AG09319 (cell line): ENCODE measurements around the gene TMEM54.

ENCODE experiments used
- DNase-seq: peaks from one replicate; pipeline ENCODE4 v3.0.0-alpha.2; 2010; ENCODE audit warnings: low read depth; ENCODE audit errors: extremely low read depth
- TF ChIP-seq, protein P1 (sequence below): IDR thresholded peaks from 2 replicates; pipeline ENCODE4 v1.5.1; 2011; ENCODE audit warnings: low read depth, mild to moderate bottlenecking, inconsistent platforms, low read length, moderate library complexity

Gene TMEM54

DNA sequence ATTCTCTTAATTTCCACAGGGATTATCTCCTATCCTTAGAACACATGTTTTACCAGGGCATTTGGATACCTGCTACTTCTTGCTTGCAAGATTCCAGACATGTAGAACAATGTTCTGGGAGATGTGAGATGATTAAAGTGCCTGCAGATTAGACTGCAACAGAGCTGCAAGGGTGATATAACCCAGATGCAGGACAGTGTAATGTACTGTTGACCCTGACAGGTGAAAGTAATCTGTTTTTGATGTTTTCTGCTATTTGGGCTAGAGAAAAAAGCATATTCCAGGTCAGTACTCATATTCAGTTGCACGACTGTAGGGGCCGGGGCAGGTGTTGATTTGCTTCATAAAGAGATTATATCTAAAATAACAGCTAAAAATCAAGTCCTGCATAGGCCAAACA lies 27.1 kb upstream of the TMEM54 start:
- DNase-seq: no peak
- TF ChIP-seq, protein P1, sequence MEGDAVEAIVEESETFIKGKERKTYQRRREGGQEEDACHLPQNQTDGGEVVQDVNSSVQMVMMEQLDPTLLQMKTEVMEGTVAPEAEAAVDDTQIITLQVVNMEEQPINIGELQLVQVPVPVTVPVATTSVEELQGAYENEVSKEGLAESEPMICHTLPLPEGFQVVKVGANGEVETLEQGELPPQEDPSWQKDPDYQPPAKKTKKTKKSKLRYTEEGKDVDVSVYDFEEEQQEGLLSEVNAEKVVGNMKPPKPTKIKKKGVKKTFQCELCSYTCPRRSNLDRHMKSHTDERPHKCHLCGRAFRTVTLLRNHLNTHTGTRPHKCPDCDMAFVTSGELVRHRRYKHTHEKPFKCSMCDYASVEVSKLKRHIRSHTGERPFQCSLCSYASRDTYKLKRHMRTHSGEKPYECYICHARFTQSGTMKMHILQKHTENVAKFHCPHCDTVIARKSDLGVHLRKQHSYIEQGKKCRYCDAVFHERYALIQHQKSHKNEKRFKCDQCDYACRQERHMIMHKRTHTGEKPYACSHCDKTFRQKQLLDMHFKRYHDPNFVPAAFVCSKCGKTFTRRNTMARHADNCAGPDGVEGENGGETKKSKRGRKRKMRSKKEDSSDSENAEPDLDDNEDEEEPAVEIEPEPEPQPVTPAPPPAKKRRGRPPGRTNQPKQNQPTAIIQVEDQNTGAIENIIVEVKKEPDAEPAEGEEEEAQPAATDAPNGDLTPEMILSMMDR: no peak

DNA sequence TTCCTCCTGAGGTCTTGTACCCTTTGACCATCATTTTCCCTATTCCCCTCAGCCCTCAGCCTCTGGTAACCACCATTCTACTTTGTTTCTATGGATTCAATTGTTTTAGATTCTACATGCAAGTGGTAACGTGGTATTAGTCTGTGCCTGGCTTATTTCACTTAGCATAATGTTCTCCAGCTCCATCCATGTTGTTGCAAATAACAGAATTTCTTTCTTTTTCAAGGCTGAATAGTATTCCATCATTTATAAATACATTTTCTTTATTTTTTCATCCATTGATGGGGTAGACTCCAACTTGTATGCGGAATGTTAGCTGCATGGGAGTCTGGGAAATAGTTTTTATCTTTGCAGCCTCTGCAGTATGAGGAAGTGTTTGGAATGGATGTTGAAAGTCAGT lies 26.3 kb upstream of the TMEM54 start:
- TF ChIP-seq, protein P1: no peak
- DNase-seq: no peak

DNA sequence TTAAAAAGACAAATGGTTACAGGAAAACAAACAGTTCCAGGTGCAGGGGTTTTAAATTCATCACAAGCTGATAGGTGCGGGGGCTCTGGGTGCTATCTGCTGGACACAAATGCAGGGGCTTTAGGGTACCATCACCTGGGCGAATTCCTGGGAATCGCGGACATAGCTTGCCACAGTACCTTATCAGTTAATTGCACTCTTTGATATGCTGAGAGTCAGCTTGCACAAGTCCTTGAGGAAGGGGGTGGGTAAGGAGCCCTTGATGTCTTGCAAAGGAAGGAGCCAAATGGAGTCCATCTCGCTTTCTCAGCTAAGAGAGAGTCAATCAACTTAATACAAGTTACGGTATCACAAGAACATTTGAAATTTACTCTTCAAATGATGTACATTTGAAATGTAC lies 25.4 kb upstream of the TMEM54 start:
- TF ChIP-seq, protein P1: no peak
- DNase-seq: no peak

DNA sequence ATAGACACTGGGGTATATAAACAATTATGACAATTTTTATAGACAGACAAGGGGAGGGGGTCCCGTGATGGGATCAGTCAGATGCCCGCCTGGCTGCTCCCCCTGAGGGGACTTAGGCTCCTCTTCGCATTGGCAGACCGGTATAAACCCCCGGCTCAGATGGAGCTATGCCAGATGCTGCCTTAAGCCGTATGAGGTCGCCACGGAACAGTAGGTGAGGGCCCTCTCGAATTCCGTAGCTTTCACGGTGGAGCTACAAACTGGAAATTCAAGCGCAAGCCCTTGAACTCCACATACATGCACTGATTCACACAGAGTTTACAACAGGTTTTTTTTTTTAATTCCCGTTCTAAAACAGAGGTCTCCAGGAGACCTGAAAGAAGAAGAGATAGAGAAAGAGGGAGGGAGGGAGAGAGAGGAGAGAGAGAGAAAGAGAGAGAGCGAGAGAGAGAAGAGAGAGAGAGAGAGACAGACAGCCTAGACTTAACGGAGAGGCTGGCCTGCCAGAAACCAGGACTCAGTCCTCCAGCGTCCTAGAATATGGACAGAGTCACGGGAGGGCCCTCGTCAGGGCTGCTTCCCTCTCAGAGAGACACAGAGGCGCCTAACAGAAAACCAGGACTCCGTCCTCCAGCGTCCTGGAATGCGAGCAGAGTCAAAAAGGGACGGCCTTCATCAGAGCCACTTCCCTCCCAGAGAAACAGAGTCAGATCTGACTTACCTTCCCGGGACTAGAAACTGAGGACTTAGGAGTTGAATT lies 24.4 kb upstream of the TMEM54 start:
- no peak for DNase-seq
- TF ChIP-seq, protein P1: no peak

DNA sequence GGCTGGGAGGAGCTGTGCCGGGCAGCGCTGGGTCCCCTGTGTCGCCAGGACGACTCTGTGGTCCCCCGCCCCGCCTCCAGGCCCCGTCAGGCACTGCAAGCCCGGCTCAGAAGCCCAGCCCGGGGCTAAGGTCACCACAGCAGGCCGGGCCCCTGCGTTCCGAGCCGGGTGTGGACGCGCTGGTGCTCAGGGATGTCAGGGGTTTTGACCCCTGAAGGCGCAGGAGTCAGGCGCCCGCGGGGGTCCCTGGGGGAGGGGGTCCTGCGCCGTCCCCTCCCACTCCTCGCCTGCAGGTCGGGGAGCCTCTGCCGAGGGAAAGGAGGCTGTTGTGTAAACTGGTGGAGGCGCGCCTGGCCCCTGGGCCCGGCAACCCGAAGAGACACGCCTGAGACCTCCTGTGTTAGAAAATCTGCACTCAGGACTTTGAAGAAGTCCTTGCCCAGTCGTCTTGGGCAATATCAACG lies 23.7 kb upstream of the TMEM54 start:
- no peak for DNase-seq
- TF ChIP-seq, protein P1: no peak

DNA sequence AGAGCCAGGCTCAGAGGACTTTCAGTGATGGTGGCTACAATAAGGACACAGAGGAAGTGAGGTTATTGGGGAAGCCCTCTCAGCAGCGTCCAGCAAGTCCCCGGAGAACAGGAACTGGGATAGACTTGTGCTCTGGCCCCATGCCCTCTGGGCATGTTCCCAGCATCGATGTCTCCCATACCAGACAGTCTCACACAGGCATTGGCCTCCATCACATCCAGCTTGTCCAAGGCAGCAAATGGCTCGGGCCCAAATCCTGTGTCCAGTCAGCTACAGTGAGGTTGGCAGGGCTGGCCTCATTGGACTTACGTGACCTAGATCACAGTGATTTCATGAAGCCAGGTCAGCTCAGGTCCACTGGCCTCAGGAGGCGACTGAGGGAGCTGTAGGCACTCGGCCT lies 19.6 kb upstream of the TMEM54 start:
- no peak for DNase-seq
- TF ChIP-seq, protein P1: no peak

DNA sequence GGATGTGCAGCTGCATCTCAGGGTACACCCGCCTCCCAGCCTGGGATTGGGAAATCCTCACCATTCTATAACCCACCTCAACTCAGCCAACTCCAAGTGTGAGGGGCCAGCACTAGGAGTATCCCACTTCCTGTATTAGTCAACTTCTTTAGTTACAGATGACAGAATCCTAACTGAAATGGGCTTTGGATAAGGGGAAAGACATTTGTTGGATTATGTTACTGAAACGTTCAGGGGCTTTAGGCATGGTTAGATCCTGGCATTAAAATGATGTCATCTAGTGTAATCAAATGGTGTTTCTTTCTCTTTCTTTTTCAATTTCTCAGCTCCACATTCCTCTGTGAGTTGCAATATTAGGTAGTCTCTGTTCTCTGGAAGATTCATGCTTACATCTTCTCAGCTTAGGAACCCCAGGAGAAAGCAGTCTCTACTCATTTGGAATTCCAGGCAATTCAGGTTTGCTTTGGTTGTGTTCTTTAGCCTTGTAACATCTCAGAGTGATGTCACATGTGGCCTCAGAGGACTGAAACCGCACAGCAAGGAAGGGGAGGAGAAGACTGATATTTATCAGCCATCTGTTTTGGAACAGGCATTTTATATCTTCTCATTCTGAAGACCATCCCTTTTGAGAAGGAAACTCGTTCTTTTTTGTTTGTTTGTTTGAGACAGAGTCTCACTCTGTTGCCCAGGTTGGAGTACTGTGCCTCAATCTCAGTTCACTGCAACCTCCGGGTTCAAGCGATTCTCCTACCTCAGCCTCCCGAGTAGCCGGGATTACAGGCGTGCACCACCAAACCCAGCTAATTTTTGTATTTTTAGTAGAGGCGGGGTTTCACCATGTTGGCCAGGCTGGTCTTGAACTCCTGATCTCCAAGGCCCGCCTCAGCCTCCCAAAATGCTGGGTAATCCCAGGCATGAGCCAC lies 18.9 kb upstream of the TMEM54 start:
- TF ChIP-seq, protein P1: no peak
- DNase-seq: no peak
